Middle frontal gyrus (tissue), 1 donor: ENCODE results near the gene JCHAIN.
"Not testable (repeated sequence)": the region's sequence is repeated elsewhere in the genome, so short reads cannot be mapped to it uniquely, and the experiment has no call there.

ENCODE experiments used
- DNase-seq: peaks from one replicate; pipeline ENCODE4 v3.0.0-alpha.2; 2015; ENCODE audit warnings: low spot score; ENCODE audit errors: extremely low spot score

Gene JCHAIN

GRCh38 chr4:70666369-70666768 lies at the start of gene JCHAIN:
TSS of gene JCHAIN (minus strand) at chr4:70666508. CDS start at chr4:70666490, 18 bp downstream.
- DNase-seq, result no peak

- DNase-seq, result no peak
These were observed 48.8 kb upstream of the JCHAIN start for GRCh38 chr4:70715097-70715496.

- DNase-seq, result no peak
These were observed 48.0 kb upstream of the JCHAIN start for GRCh38 chr4:70714079-70714887.

- DNase-seq, result no peak
These were observed 47.3 kb upstream of the JCHAIN start for GRCh38 chr4:70713453-70714078.

- no peak for DNase-seq
These were observed 46.5 kb upstream of the JCHAIN start for GRCh38 chr4:70712604-70713452.

GRCh38 chr4:70712150-70712549 lies 45.8 kb upstream of the JCHAIN start:
- DNase-seq, result no peak

- DNase-seq, result no peak
These were observed 45.3 kb upstream of the JCHAIN start for GRCh38 chr4:70711599-70711998.

GRCh38 chr4:70709611-70710205 lies 43.4 kb upstream of the JCHAIN start:
- DNase-seq, result no peak

- no peak for DNase-seq
These were observed 40.2 kb upstream of the JCHAIN start for GRCh38 chr4:70706516-70706915.

GRCh38 chr4:70706044-70706461 lies 39.7 kb upstream of the JCHAIN start:
- DNase-seq, result no peak

- DNase-seq, result no peak
These were observed 39.1 kb upstream of the JCHAIN start for GRCh38 chr4:70705183-70706043.

- no peak for DNase-seq
These were observed 38.5 kb upstream of the JCHAIN start for GRCh38 chr4:70704931-70705182.

GRCh38 chr4:70704215-70704930 lies 38.1 kb upstream of the JCHAIN start:
- DNase-seq, result no peak

GRCh38 chr4:70703619-70704214 lies 37.4 kb upstream of the JCHAIN start:
- no peak for DNase-seq

GRCh38 chr4:70702592-70702991 lies 36.3 kb upstream of the JCHAIN start:
- not testable (repeated sequence) for DNase-seq

GRCh38 chr4:70701271-70701670 lies 35.0 kb upstream of the JCHAIN start:
- no peak for DNase-seq

GRCh38 chr4:70700712-70701111 lies 34.4 kb upstream of the JCHAIN start:
- DNase-seq, result no peak

- not testable (repeated sequence) for DNase-seq
These were observed 32.1 kb upstream of the JCHAIN start for GRCh38 chr4:70698435-70698834.

- not testable (repeated sequence) for DNase-seq
These were observed 28.3 kb upstream of the JCHAIN start for GRCh38 chr4:70694633-70695032.

- no peak for DNase-seq
These were observed 25.4 kb upstream of the JCHAIN start for GRCh38 chr4:70691661-70692060.
